ENCODE measurements around the gene GMFB.
"Not testable (repeated sequence)": the region's sequence is repeated elsewhere in the genome, so short reads cannot be mapped to it uniquely, and the experiment has no call there.

GMFB gene

DNA sequence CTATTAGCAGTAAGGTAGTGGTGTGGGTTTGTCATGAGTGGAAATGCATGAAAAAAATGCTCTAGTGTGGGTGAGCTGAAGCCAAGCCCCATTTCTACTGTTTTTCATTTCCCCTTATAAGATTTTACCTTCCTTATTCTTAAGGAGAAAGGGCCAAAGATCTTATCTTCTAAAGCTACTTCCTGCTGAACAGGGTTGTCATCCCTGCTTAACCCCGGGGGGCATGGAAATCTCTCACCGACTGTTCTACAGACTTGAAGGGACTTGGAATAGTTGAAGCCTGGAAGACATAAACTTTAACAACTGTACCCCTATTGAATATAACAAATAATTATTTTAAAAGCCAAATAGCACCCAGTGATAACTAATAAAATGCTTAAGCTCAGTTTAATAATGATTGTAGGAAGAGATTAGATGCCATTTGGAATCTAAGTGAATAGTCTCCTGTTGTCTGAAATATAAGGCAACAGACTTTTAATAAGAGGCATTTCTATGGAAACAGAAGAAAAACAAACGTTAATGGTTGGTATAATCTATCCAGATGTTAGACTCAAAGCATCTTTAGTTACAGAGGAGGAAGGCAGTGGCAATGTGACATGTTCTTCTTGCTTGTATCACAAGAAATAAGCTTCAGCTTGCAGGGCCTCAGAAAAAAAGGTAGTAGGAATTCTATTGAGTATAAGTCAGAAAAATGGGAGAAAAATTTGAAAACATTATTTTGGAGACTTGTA lies 1.8 kb upstream of the GMFB start:
- no peak for ATAC-seq

DNA sequence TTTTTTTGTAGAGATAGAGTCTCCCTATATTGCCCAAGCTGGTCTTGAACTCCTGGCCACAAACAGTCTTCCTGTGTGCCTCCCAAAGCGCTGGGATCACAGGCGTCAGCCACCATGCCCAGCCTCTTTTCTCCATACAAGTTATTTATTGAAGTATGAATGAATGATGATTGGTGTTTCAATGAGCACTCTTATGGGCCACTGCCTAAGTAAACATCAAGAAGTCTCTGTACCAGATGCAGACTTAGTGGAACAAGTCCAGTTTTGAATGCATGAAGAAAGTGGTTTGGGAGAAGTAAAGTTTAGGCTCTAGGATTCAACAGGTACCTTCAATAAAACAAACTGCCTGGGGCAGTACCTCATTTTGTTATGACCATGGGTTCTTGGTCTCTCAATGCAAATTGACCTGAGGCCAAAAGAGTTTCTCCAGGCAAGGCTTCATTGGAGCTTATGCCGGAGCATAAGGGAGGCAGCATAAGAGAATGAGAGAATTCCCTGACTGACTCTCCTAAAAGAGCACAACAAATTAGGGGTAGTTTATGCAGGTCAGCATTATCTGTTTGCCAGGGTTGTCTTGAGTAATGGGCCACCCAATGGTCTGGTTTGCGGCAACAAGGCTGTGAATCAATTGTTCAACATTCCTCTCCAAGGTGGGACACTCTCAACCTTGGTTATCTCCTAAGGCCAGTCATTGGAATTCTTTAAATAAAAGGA lies 1.1 kb upstream of the GMFB start:
- no peak for ATAC-seq

DNA sequence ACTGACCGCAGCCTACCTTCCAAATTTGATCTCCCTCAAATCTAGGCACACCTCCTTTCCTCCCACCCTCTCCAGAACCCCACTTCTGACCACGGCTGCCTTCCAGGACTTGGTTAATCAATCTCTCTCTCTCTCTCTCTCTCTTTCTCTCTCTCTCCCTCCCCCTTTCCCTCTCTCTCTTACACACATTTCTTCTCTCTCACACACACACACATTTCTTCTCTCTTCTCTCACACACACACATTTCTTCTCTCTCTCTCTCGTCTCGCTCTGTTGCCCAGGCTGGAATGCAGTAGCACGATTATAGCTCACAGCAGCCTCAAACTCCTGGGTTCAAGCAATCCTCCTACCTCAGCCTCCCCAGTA lies 521 bp upstream of the GMFB start:
- no peak for ATAC-seq

DNA sequence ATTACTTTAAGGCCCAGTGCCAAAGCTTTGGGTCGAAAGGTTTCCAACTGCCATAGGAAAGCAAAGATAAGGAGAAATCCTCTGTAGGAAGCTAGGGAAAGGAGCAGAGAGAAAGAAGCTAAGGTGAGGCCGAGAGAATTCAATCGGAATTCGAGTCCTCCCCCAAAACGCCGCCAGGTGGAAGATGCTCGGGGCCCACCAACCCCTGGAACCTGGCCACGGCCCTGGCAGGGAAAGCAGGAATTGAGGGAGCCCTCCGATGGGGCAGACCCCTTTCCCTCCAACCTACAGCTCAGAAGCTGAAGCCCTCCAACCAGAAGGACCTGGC lies 498 bp downstream of the GMFB start:
- ATAC-seq, result peak; percentile 15 to 27

GRCh38 chr14:54487771-54488170 lies 1.0 kb downstream of the GMFB start:
- no peak for ATAC-seq

DNA sequence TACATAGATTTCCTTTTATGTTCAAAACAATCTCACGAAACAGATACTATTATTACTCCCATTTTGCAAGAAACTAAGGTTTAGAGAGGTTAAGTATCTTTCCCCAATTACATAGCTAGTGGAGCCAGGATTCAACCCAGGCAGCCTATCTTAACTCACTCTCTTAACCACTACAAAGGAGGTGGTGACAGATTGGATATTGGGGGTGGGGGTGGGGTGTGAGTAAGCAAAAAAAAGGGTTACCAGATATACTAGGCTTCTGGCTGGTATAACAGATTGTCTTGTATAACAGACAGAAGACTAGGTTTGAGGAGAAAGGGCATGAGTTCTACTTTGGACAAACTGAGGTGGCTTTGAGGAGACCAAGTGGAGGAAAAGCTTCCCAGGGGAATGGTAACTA lies 2.1 kb downstream of the GMFB start:
- peak in 1 of 2 donors; percentile 21 for ATAC-seq

DNA sequence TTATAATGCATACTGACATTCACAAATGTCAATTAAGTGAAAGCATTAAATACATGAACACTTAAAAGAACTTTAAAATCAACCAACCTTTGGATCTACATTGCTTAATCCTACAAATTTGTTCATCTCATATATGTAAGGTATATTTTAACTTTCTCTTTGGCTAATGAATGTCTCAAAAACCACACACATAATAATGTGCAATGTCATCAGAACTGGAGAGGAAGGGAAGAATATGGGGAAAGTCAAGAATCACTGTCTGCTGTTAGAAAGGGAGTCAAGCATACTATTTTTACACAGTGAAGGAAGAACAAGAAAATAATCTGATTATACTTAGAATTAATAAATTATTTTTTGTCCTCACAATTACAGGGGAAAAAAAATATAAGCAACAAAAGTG lies 4.9 kb downstream of the GMFB start:
- no peak for ATAC-seq

GRCh38 chr14:54483073-54483745 lies 5.6 kb downstream of the GMFB start:
- peak in 1 of 2 donors; percentile 18 for ATAC-seq

DNA sequence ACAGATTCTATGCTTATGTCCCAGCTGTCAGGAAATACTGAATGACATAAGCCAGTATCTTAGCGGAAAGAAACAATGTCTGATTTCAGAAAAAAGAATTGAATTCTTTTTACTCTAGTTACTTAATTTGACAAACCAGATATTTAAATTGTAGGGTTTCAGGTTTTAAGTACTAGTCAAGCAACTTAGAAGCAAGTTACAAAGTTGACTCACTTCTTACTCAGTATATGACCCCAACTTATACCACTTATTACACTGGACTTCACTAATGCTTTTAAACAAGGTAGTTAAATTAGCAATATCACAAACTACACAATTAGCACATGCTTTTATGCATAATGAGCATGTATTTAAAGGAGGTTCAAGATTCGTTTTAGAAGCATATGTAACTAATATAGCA lies 7.1 kb downstream of the GMFB start:
- peak in 1 of 2 donors; percentile 65 for ATAC-seq

GRCh38 chr14:54480830-54481562 lies 7.8 kb downstream of the GMFB start:
- no peak for ATAC-seq

- ATAC-seq, result no peak
These were observed 10.1 kb downstream of the GMFB start for GRCh38 chr14:54478636-54479215.

DNA sequence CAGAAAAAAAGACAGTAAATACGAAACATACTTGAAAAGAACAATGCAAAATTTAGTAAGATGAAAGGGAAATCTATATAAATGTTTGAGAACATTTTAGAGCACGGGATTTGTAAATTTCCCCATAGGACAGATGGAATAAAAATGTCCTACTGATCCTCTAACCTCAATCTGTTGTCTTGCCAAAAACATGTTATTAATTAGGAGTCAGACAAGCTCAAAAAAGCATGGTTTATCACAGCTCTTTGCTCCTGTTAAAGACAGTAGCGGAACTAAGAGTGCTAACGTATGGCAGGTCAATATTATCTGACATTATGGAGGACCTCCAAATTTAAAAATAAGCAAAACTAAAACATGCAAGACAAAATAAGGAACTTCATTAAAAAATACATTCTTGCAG lies 12.9 kb downstream of the GMFB start:
- ATAC-seq, result no peak

GRCh38 chr14:54475187-54475899 lies 13.4 kb downstream of the GMFB start:
- ATAC-seq, result no peak

DNA sequence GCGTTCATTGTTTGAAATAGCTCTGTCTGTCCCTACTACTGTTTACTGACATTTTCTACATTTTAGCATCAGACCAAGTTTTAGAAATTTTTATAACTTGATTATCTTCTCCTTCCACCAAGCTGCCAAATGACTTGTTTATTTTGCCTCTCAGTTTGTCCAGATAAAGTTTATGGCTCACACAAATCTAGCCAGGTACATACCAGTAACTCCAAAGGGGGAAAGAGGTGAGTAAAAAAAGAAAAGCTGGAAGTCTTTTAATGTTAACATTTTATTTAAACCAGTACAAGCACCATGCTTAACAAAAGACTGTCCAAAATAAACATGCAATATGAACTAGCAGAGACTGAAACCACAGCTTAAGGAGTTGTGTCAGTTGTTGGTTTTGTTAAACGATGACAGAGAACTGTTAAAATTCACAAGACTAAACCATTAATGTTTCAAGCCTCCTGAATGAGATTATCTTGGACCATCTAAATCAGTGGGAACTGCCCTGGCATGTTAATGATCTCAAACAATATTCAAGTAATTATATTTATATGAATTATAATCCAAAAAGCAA lies 14.5 kb downstream of the GMFB start:
- no peak for ATAC-seq

- ATAC-seq, result no peak
These were observed 16.5 kb downstream of the GMFB start for GRCh38 chr14:54472315-54472714.

DNA sequence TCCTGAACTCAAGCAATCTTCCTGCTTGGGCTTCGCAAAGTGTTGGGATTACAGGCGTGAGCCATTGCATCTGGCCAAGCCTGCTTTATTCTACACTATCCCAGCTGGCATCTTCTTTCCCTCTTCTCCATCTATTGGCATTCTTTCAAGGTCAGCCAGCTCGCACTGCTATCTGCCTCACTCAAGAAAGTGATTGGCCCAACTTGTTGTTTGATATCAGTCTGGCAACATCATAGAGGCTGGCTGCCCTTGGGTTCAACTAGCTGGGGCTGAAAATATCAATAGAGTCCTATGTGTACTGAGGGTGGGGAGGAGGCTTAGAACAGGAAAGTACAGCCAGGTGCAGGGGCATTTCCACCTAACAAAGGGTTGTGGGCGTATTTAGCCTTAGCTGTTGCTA lies 17.1 kb downstream of the GMFB start:
- no peak for ATAC-seq

- ATAC-seq, result no peak
These were observed 18.1 kb downstream of the GMFB start for GRCh38 chr14:54470701-54471100.

- ATAC-seq, result no peak
These were observed 21.5 kb downstream of the GMFB start for GRCh38 chr14:54467280-54467679.

DNA sequence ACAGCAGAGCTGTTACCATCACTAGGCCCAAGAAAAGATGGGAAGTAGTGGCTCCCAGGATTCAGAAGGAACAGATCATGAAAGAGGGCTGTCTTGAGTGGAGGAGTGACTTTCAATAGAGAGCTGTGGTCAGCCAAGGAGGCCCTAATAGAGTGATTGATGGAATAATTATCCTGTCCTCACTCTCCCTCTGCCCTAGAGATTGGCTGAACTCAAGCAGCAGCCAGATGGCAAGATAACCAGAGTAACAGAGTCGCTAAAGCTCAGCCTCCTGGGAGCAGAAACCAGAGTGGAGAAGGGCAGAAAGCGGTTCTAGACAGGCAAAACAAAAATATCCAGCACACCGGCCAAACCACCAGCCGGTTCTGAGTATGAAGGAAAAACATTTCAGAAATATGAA lies 23.1 kb downstream of the GMFB start:
- no peak for ATAC-seq

DNA sequence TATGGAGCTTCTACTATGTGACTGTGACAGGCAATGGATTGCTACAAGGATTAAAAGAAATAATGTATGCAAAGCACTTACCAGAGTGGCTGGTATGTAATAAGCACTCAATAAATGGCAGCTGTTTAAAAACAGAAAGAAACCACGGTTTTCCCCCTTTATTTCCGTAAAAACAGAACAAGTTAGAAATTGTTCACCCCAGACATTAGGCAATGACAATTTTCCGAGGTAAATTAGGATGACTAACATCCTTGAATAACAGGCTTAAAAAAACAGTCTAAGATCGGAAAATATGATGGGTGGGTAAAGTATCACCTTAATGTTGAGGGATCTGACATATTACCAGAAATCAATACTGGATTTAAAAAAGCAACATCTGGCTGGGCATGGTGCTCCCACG lies 26.7 kb downstream of the GMFB start:
- peak; percentile 38 to 64 for ATAC-seq

DNA sequence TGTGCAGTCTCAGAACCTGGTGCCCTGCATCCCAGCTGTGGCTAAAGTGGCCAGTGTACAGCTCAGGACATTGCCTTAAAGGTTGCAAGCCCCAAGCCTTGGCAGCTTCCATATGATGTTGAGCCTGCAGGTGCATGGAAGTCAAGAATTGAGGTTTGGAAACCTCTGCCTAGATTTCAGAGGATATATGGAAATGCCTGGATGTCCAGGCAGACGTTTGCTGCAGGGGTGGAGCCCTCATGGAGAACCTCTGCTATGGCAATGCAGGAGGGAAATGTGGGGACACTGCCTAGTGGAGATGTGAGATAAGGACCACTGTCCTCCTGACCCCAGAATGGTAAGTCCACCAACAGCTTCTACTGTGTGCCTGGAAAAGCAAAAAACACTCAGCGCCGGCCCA lies 29.7 kb downstream of the GMFB start:
- ATAC-seq, result no peak

- ATAC-seq, result not testable (repeated sequence)
These were observed 30.2 kb downstream of the GMFB start for GRCh38 chr14:54458536-54458935.
